NCI-H2171 (cell line): Measurements from ENCODE around the gene DUSP8.

Experiments used
- DNase-seq: peaks from one replicate; lab custom pipeline; 2025; lab: John Stamatoyannopoulos, UW

DUSP8 gene

GRCh38 chr11:1531449-1532013, 40.5 kb downstream of the DUSP8 start:
- DNase-seq: no peak

- no peak for DNase-seq
These were observed 41.2 kb downstream of the DUSP8 start for GRCh38 chr11:1530686-1531448.

GRCh38 chr11:1529774-1530173, 42.3 kb downstream of the DUSP8 start:
- no peak for DNase-seq

- DNase-seq: no peak
These were observed 42.8 kb downstream of the DUSP8 start for GRCh38 chr11:1529286-1529685.

GRCh38 chr11:1528710-1529109, 43.4 kb downstream of the DUSP8 start:
- DNase-seq: no peak

- DNase-seq: no peak
These were observed 45.3 kb downstream of the DUSP8 start for GRCh38 chr11:1526785-1527184.

- DNase-seq: no peak
These were observed 48.3 kb downstream of the DUSP8 start for GRCh38 chr11:1523779-1524178.

- DNase-seq: no peak
These were observed 49.0 kb downstream of the DUSP8 start for GRCh38 chr11:1523077-1523476.

GRCh38 chr11:1522081-1522424, 50.0 kb downstream of the DUSP8 start:
- DNase-seq: no peak

GRCh38 chr11:1521382-1522080, 50.5 kb downstream of the DUSP8 start:
- no peak for DNase-seq

- DNase-seq: no peak
These were observed 51.3 kb downstream of the DUSP8 start for GRCh38 chr11:1520663-1521267.

- DNase-seq: no peak
These were observed 51.8 kb downstream of the DUSP8 start for GRCh38 chr11:1520209-1520662.

GRCh38 chr11:1519028-1520010, 52.8 kb downstream of the DUSP8 start:
- no peak for DNase-seq

GRCh38 chr11:1518301-1518700, 53.8 kb downstream of the DUSP8 start:
- DNase-seq: no peak

- DNase-seq: no peak
These were observed 54.7 kb downstream of the DUSP8 start for GRCh38 chr11:1517117-1518005.

- no peak for DNase-seq
These were observed 55.6 kb downstream of the DUSP8 start for GRCh38 chr11:1516273-1517067.

GRCh38 chr11:1515082-1516060, 56.7 kb downstream of the DUSP8 start:
- peak; percentile 10 for DNase-seq

GRCh38 chr11:1514336-1515061, 57.6 kb downstream of the DUSP8 start:
- DNase-seq: no peak
